Activated T-cell treated with anti-CD3 and anti-CD28 coated beads, Interleukin-2, amount 50 U/mL, for 4 hours (primary cell): Measurements from ENCODE around the gene ZNF678. TPM values are rescaled to one million over a fixed set of nuclear protein-coding genes. Genes with fewer than 3 reads are reported as not detected.
A peak's percentile ranks its signal among the peaks of the same experiment; 100 is the strongest.

ENCODE experiments used
- ATAC-seq, 2 donors: fragments of 200-7000 bp; cut with Tn5 transposase; one replicate each; pipeline ENCODE4 v1.10.0; 2021
- DNase-seq: peaks from one replicate; pipeline ENCODE4 v3.0.0-alpha.2; 2020
- H3K27me3 Mint-ChIP-seq: one replicate; pipeline ENCODE4 v1.8.0; 2021; ENCODE audit warnings: low read depth, mixed read lengths
- H3K36me3 Mint-ChIP-seq: one replicate; pipeline ENCODE4 v1.8.0; 2022; ENCODE audit warnings: mixed read lengths; ENCODE audit not compliant: insufficient read depth
- H3K4me1 Mint-ChIP-seq: one replicate; pipeline ENCODE4 v1.8.0; 2021; ENCODE audit warnings: low read depth, mixed read lengths
- H3K4me3 Mint-ChIP-seq: one replicate; pipeline ENCODE4 v1.8.0; 2021; ENCODE audit warnings: mild to moderate bottlenecking, moderate library complexity, mixed read lengths
- H3K9me3 Mint-ChIP-seq: one replicate; pipeline ENCODE4 v1.8.0; 2021; ENCODE audit warnings: mixed read lengths
- total RNA-seq, 3 donors: library from RNA; stranded (reverse); gene quantifications; one replicate each; pipeline ENCODE4 v1.2.1, GENCODE V29; 2021

ZNF678 gene
- total RNA-seq: 1 to 10 TPM; 8.0 to 9.6 (median 9.1) TPM

DNA sequence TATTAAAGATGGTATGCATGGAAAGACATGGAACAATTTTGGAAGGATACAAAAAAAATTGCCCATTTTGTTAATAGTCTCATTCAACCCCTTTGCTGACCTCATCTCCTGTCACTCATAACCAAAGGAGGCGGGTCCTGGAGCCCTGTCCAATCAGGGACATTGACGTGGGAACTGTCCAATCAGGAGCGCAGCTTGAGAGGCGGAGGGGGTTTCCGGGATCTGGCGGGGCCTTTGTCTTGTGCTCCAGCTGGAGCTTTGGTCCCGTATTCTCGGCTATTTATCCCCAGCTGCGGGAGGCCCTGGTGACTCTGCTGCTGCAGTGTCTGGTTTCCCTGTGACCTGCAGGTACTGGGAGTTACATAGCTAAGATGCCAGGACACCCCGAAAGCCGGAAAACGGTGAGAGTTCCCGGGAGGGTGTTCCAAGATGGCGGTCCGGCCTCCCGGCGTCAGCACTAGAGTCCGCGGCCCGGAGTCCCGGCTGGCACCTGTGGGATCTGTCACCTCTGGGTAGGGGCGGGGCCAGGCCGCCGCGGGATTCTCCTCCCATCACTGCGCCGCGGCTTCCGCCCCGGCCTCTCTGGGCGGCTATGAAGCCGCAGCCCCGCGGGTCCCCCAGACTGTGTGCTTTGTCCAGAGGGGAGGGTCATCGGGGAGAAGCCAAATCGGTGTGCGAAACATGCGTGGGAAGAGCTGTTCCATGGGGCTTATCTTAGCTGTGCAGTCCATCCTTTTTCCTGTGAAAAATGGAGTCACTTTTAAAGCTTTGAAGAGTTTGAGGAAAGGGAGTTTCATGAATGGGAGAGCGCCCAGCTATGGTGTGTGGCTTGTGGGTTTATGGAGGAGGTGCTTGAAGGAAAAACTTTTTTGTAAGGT, at the start of gene ZNF678:
Gene ZNF678, plus strand, starts transcription at position 233 of the 878 bp plus-strand sequence. CDS start 87,436 bp downstream, outside the sequence.
- no peaks in the 10 kb centered on the region for H3K9me3 Mint-ChIP-seq
- peak; percentile 81 for DNase-seq
- peak; percentile 93 to 94 for ATAC-seq
- peaks cover 5% of the 10 kb centered on the region for H3K36me3 Mint-ChIP-seq
- peak within 1 kb of the TSS; percentile 87 for H3K4me3 Mint-ChIP-seq
- H3K4me1 Mint-ChIP-seq: peaks cover 27% of the 10 kb centered on the region
- H3K27me3 Mint-ChIP-seq: peaks cover 27% of the 10 kb centered on the region

DNA sequence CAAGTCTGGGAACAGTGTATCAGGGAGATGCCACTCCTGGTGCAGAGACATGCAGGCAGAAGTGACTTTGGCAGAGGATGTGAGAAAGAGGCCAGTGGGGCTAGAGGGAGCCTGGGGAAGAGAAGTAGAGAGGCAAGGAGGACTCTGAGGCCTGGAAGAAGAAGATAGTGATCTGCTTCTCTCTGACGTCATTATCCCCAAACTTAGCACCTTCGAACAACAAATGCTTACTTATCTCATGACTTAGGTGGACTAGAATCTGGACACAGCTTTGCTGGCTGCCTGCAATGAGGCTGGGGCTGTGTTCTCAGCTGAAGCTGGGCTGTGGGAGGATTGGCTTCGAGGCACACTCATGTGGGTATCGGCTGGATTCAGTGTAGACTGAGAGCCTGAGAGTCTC, 44.5 kb upstream of the ZNF678 start:
- peaks cover 1% of the 10 kb centered on the region for H3K27me3 Mint-ChIP-seq
- no peaks in the 10 kb centered on the region for H3K9me3 Mint-ChIP-seq
- H3K36me3 Mint-ChIP-seq: no peaks in the 10 kb centered on the region
- H3K4me1 Mint-ChIP-seq: no peaks in the 10 kb centered on the region
- ATAC-seq: no peak
- no peak for DNase-seq
- H3K4me3 Mint-ChIP-seq: no peak overlapping the region

- no peaks in the 10 kb centered on the region for H3K27me3 Mint-ChIP-seq
- no peak for DNase-seq
Measured at GRCh38 chr1:227521782-227522181, 41.6 kb upstream of the ZNF678 start.

GRCh38 chr1:227526524-227526923, 36.8 kb upstream of the ZNF678 start:
- Mint-ChIP-seq H3K4me1 (no peaks in the 10 kb centered on the region), H3K27me3 (peaks cover 3% of the 10 kb centered on the region)

More at GRCh38 chr1:227521782-227522181, 41.6 kb upstream of the ZNF678 start:
- ATAC-seq: no peak
- H3K4me1 Mint-ChIP-seq: no peaks in the 10 kb centered on the region
- no peak overlapping the region for H3K4me3 Mint-ChIP-seq
- H3K36me3 Mint-ChIP-seq: no peaks in the 10 kb centered on the region
- peaks cover 9% of the 10 kb centered on the region for H3K9me3 Mint-ChIP-seq

GRCh38 chr1:227532019-227532619, 31.2 kb upstream of the ZNF678 start:
- ATAC-seq: no peak
- Mint-ChIP-seq H3K9me3 (peaks cover 47% of the 10 kb centered on the region), H3K27me3 (peaks cover 6% of the 10 kb centered on the region), H3K36me3 (peaks cover 3% of the 10 kb centered on the region), H3K4me3 (no peak overlapping the region), H3K4me1 (no peaks in the 10 kb centered on the region)
- no peak for DNase-seq

More at GRCh38 chr1:227526524-227526923, 36.8 kb upstream of the ZNF678 start:
- ATAC-seq (no peak), DNase-seq (no peak)
- H3K36me3 Mint-ChIP-seq: peaks cover 3% of the 10 kb centered on the region
- H3K4me3 Mint-ChIP-seq: no peak overlapping the region
- peaks cover 56% of the 10 kb centered on the region for H3K9me3 Mint-ChIP-seq

GRCh38 chr1:227540170-227541098, 22.9 kb upstream of the ZNF678 start:
- no peak for ATAC-seq
- Mint-ChIP-seq H3K36me3 (no peaks in the 10 kb centered on the region), H3K4me1 (peaks cover 5% of the 10 kb centered on the region), H3K4me3 (peak overlapping the region; percentile 63), H3K27me3 (peaks cover 1% of the 10 kb centered on the region), H3K9me3 (no peaks in the 10 kb centered on the region)
- no peak for DNase-seq

- H3K9me3 Mint-ChIP-seq: no peaks in the 10 kb centered on the region
- ATAC-seq (no peak), DNase-seq (no peak)
- H3K27me3 Mint-ChIP-seq: peaks cover 1% of the 10 kb centered on the region
- peaks cover 5% of the 10 kb centered on the region for H3K4me1 Mint-ChIP-seq
- H3K4me3 Mint-ChIP-seq: peak overlapping the region; percentile 63
- H3K36me3 Mint-ChIP-seq: no peaks in the 10 kb centered on the region
Measured at GRCh38 chr1:227541129-227541528, 22.2 kb upstream of the ZNF678 start.

GRCh38 chr1:227541796-227542152, 21.6 kb upstream of the ZNF678 start:
- no peak for ATAC-seq
- peaks cover 1% of the 10 kb centered on the region for H3K27me3 Mint-ChIP-seq
- H3K9me3 Mint-ChIP-seq: no peaks in the 10 kb centered on the region
- H3K36me3 Mint-ChIP-seq: no peaks in the 10 kb centered on the region
- no peak for DNase-seq
- peaks cover 5% of the 10 kb centered on the region for H3K4me1 Mint-ChIP-seq
- peak overlapping the region; percentile 63 for H3K4me3 Mint-ChIP-seq

GRCh38 chr1:227542153-227543120, 20.9 kb upstream of the ZNF678 start:
- no peaks in the 10 kb centered on the region for H3K9me3 Mint-ChIP-seq
- peaks cover 1% of the 10 kb centered on the region for H3K27me3 Mint-ChIP-seq
- ATAC-seq (peak; percentile 97), DNase-seq (peak; percentile 90)
- H3K4me3 Mint-ChIP-seq: peak overlapping the region; percentile 62
- no peaks in the 10 kb centered on the region for H3K36me3 Mint-ChIP-seq
- peaks cover 5% of the 10 kb centered on the region for H3K4me1 Mint-ChIP-seq

GRCh38 chr1:227543283-227544066, 19.9 kb upstream of the ZNF678 start:
- peak overlapping the region; percentile 62 for H3K4me3 Mint-ChIP-seq
- ATAC-seq (no peak), DNase-seq (no peak)
- peaks cover 1% of the 10 kb centered on the region for H3K27me3 Mint-ChIP-seq
- H3K36me3 Mint-ChIP-seq: no peaks in the 10 kb centered on the region
- peaks cover 5% of the 10 kb centered on the region for H3K4me1 Mint-ChIP-seq
- H3K9me3 Mint-ChIP-seq: no peaks in the 10 kb centered on the region

- peaks cover 4% of the 10 kb centered on the region for H3K27me3 Mint-ChIP-seq
- H3K9me3 Mint-ChIP-seq: no peaks in the 10 kb centered on the region
- DNase-seq (no peak), ATAC-seq (no peak)
- peaks cover 5% of the 10 kb centered on the region for H3K4me1 Mint-ChIP-seq
- H3K4me3 Mint-ChIP-seq: no peak overlapping the region
- no peaks in the 10 kb centered on the region for H3K36me3 Mint-ChIP-seq
Measured at GRCh38 chr1:227544067-227545050, 19.0 kb upstream of the ZNF678 start.

DNA sequence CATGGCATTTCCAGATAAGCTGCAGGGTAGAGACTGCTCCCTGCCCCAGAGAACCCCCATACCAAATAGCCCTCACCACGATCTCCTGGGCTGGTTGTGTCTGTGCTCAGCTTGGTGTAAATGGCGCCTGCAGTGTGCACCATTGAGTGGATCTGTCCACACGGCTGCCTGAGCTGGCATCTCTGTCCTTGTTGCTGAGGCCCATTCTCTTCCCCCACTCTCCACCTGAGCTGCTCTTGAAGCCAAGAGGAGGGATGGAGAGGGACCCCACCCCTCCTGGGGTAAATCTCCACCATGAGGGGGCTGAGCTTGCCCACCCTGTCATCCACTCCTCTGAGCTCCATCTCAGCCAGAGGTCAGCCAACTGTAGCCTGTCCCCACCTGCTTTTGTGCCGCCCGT, 18.0 kb upstream of the ZNF678 start:
- no peak for DNase-seq
- Mint-ChIP-seq H3K4me1 (peaks cover 5% of the 10 kb centered on the region), H3K36me3 (no peaks in the 10 kb centered on the region), H3K27me3 (peaks cover 4% of the 10 kb centered on the region), H3K9me3 (no peaks in the 10 kb centered on the region), H3K4me3 (no peak overlapping the region)
- no peak for ATAC-seq
